ENCODE results near the gene PIK3C2G.

- TF ChIP-seq SMC3 (IDR thresholded peaks at IDR 0.05; ENCODE audit: low read length) (no peak), CTCF (CRISPR knock-in tag; IDR thresholded peaks at IDR 0.05) (no peak), HMG20A (CRISPR knock-in tag; IDR thresholded peaks at IDR 0.05; ENCODE audit: borderline replicate concordance) (no peak), MAX (IDR thresholded peaks at IDR 0.05) (no peak), RAD21 (CRISPR knock-in tag; IDR thresholded peaks at IDR 0.05) (no peak), FOXK1 (CRISPR knock-in tag; IDR thresholded peaks at IDR 0.05; ENCODE audit: borderline replicate concordance, low read depth) (no peak), ZNF558 (CRISPR knock-in tag; IDR thresholded peaks at IDR 0.05; ENCODE audit: borderline replicate concordance) (no peak), ZSCAN22 (CRISPR knock-in tag; IDR thresholded peaks at IDR 0.05) (no peak), NR1H2 (CRISPR knock-in tag; IDR thresholded peaks at IDR 0.05; ENCODE audit: borderline replicate concordance, low read depth) (no peak), PTBP1 (IDR thresholded peaks at IDR 0.05; ENCODE audit: low read depth, low read length, poor library complexity, severe bottlenecking) (no peak), SMAD9 (CRISPR knock-in tag; IDR thresholded peaks at IDR 0.05) (no peak), SP1 (IDR thresholded peaks at IDR 0.05) (no peak), SP1 (CRISPR knock-in tag; IDR thresholded peaks at IDR 0.05) (no peak), ASH2L (IDR thresholded peaks at IDR 0.05; ENCODE audit: insufficient read length, low read depth, low read length) (no peak)
Measured at GRCh38 chr12:18284386-18284785, 23.1 kb downstream of the PIK3C2G start.
